OCI-LY1 (cell line): Measurements from ENCODE around the gene CTNND2.

Source experiments
- H2AFZ ChIP-seq: fragments of 200-600 bp; sonication (generic), shearing (Covaris generic); 2 replicates; pipeline ENCODE4 v1.6.0; 2014; ENCODE audit warnings: antibody characterized with exemption, mild to moderate bottlenecking, low read length
- H3F3A ChIP-seq: fragments of 200-600 bp; sonication (generic), shearing (Covaris generic); 2 replicates; pipeline ENCODE4 v1.6.0; 2014; ENCODE audit warnings: mild to moderate bottlenecking, antibody characterized with exemption, low read length, moderate library complexity; ENCODE audit not compliant: insufficient read depth
- H3K27ac ChIP-seq: fragments of 200-600 bp; sonication (generic); 2 replicates; pipeline ENCODE4 v1.5.1; 2014; ENCODE audit warnings: low read length, mixed run types, mild to moderate bottlenecking, low read depth; ENCODE audit not compliant: poor library complexity, severe bottlenecking
- H3K27me3 ChIP-seq: fragments of 200-600 bp; sonication (generic); 2 replicates; pipeline ENCODE4 v1.6.0; 2014; ENCODE audit warnings: antibody characterized with exemption, mild to moderate bottlenecking, low read length, moderate library complexity; ENCODE audit not compliant: insufficient read depth
- H3K36me3 ChIP-seq: fragments of 200-600 bp; sonication (generic); 2 replicates; pipeline ENCODE4 v1.6.1; 2014; ENCODE audit warnings: mild to moderate bottlenecking, antibody characterized with exemption, low read length, moderate library complexity, mixed read lengths; ENCODE audit not compliant: insufficient read depth
- H3K4me1 ChIP-seq: fragments of 200-600 bp; sonication (generic); 2 replicates; pipeline ENCODE4 v1.5.1; 2014; ENCODE audit warnings: mild to moderate bottlenecking, low read length, moderate library complexity; ENCODE audit not compliant: insufficient read depth, severe bottlenecking
- H3K4me2 ChIP-seq: fragments of 200-600 bp; sonication (generic), shearing (Covaris generic); 2 replicates; pipeline ENCODE4 v1.6.1; 2014; ENCODE audit warnings: low read length
- H3K4me3 ChIP-seq: fragments of 200-600 bp; sonication (generic); 2 replicates; pipeline ENCODE4 v1.5.1; 2014; ENCODE audit warnings: low read length, low read depth, mild to moderate bottlenecking, mixed read lengths; ENCODE audit not compliant: poor library complexity, severe bottlenecking
- H3K79me2 ChIP-seq: fragments of 200-600 bp; shearing (Covaris generic); 2 replicates; pipeline ENCODE4 v1.6.1; 2016; ENCODE audit warnings: mixed run types, low read length, mixed read lengths; ENCODE audit not compliant: insufficient read depth
- H3K9ac ChIP-seq: fragments of 200-600 bp; sonication (generic), shearing (Covaris generic); 2 replicates; pipeline ENCODE4 v1.6.1; 2014; ENCODE audit warnings: mild to moderate bottlenecking, low read length, mixed read lengths
- H3K9me2 ChIP-seq: fragments of 200-600 bp; sonication (generic), shearing (Covaris generic); 2 replicates; pipeline ENCODE4 v1.6.1; 2014; ENCODE audit warnings: low read depth, mild to moderate bottlenecking, low read length, mixed read lengths
- H3K9me3 ChIP-seq: fragments of 200-600 bp; shearing (Covaris generic); 2 replicates; pipeline ENCODE4 v1.6.1; 2014; ENCODE audit warnings: low read length, mixed read lengths
- H4K20me1 ChIP-seq: fragments of 200-600 bp; sonication (generic), shearing (Covaris generic); 2 replicates; pipeline ENCODE4 v1.6.0; 2016; ENCODE audit warnings: mild to moderate bottlenecking, low read length; ENCODE audit not compliant: insufficient read depth
- CTCF ChIP-seq: fragments of 200-600 bp; sonication (generic), shearing (Covaris generic); IDR thresholded peaks from 2 replicates; pipeline ENCODE4 v1.5.1; 2017; ENCODE audit warnings: mild to moderate bottlenecking, antibody characterized with exemption, low read length, moderate library complexity, mixed read lengths
- EZH2 ChIP-seq: fragments of 200-600 bp; sonication (generic), shearing (Covaris generic); IDR thresholded peaks from 2 replicates; pipeline ENCODE4 v1.8.0; 2017; ENCODE audit warnings: borderline replicate concordance, mixed run types, mild to moderate bottlenecking, antibody characterized with exemption, low read length, moderate library complexity, mixed read lengths

CTNND2 gene

GRCh38 chr5:11459716-11460115, 444.5 kb downstream of the CTNND2 start:
- Histone ChIP-seq H3K9ac (no peak overlapping the region), H3K9me3 (no peaks in the 10 kb centered on the region), H3K36me3 (no peaks in the 10 kb centered on the region), H4K20me1 (no peaks in the 10 kb centered on the region), H3K9me2 (no peaks in the 10 kb centered on the region), H3F3A (no peaks in the 10 kb centered on the region), H3K4me1 (no peaks in the 10 kb centered on the region), H3K4me2 (no peak overlapping the region), H3K79me2 (no peaks in the 10 kb centered on the region), H2AFZ (no peak overlapping the region), H3K4me3 (no peak overlapping the region), H3K27ac (no peak overlapping the region), H3K27me3 (no peaks in the 10 kb centered on the region)
- TF ChIP-seq CTCF, result no peak
- no peak for TF ChIP-seq EZH2

GRCh38 chr5:11455505-11455904, 448.7 kb downstream of the CTNND2 start:
- TF ChIP-seq EZH2, result no peak
- no peak for TF ChIP-seq CTCF
- Histone ChIP-seq H3K9me2 (no peaks in the 10 kb centered on the region), H3K9ac (no peak overlapping the region), H3K27ac (no peak overlapping the region), H3K9me3 (no peaks in the 10 kb centered on the region), H3K79me2 (no peaks in the 10 kb centered on the region), H3K4me1 (no peaks in the 10 kb centered on the region), H2AFZ (no peak overlapping the region), H4K20me1 (no peaks in the 10 kb centered on the region), H3K4me2 (no peak overlapping the region), H3K27me3 (no peaks in the 10 kb centered on the region), H3F3A (no peaks in the 10 kb centered on the region), H3K36me3 (no peaks in the 10 kb centered on the region), H3K4me3 (no peak overlapping the region)

- H3K79me2 ChIP-seq, result no peaks in the 10 kb centered on the region
- H3K27ac ChIP-seq, result no peak overlapping the region
- H3F3A ChIP-seq, result no peaks in the 10 kb centered on the region
- TF ChIP-seq EZH2, result no peak
- TF ChIP-seq CTCF, result no peak
- no peaks in the 10 kb centered on the region for H3K27me3 ChIP-seq
- H3K36me3 ChIP-seq, result no peaks in the 10 kb centered on the region
- H3K9ac ChIP-seq, result no peak overlapping the region
- no peak overlapping the region for H2AFZ ChIP-seq
- H3K4me2 ChIP-seq, result no peak overlapping the region
- H3K4me1 ChIP-seq, result no peaks in the 10 kb centered on the region
- no peak overlapping the region for H3K4me3 ChIP-seq
- H4K20me1 ChIP-seq, result no peaks in the 10 kb centered on the region
- no peaks in the 10 kb centered on the region for H3K9me2 ChIP-seq
- H3K9me3 ChIP-seq, result no peaks in the 10 kb centered on the region
These were observed 451.4 kb downstream of the CTNND2 start for GRCh38 chr5:11452852-11453251.
